Measurements from ENCODE around the gene NFKBIA.
A peak's percentile ranks its signal among the peaks of the same experiment; 100 is the strongest.
"Not testable (repeated sequence)": the region's sequence is repeated elsewhere in the genome, so short reads cannot be mapped to it uniquely, and the experiment has no call there.

The NFKBIA gene

GRCh38 chr14:35384455-35385041, 20.0 kb downstream of the NFKBIA start:
- in situ Hi-C loops (cut with HindIII; ENCODE audit: low pct_unique_long_range_greater_than_20kb, low sequenced_read_pairs), result no loop called here
- no peak for TF ChIP-seq JUND (IDR thresholded peaks at IDR 0.05; ENCODE audit: low read depth)
- DNase-seq (ENCODE audit: low read depth in 1 of 2, low spot score in 1 of 2), result no peak

DNA sequence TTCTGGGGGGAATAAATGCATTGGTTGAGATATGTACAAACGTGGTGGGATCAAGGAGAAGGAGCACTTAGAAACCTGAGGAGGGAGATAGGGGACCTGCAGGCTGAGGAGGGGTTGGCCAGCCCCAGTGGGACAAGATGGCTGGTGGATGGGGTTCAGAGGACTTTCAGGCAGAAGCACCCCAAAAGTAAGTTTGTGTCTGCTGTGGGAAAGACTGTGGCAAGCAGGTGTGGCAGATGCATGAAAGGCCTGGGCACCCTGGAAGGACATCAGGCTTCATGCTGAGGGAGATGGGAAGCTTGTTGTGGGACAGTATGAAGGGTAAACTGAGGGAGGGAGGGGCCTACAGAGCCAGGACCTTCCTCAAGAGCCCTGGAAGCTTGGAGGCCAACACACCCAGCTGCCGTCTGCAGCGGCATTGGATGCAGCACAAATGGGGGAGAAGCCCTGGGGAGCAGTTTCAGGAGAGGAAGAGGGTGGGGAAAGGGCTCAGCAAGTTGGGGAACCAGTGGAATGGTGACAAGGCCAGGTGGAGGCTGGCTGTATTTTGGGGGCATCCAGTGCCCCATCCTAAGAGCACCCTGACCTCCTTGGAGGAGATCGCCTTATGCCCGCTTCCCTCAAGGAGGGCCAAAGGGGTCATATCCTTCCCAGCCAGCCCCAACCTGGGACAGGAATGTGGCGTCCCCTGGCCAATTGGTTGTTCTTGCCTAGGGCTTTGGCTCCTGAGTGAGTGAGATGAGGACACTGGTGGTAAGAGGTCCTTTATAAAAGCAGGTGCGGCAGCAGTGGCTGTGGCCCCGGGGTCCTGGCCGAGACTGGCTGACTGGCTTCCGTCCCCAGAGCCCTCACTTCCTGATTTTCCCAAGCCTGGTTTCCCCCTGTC, 20.7 kb downstream of the NFKBIA start:
- in situ Hi-C loops (cut with HindIII; ENCODE audit: low pct_unique_long_range_greater_than_20kb, low sequenced_read_pairs), result no loop called here
- TF ChIP-seq JUND (IDR thresholded peaks at IDR 0.05; ENCODE audit: low read depth), result no peak
- DNase-seq (ENCODE audit: low read depth in 1 of 2, low spot score in 1 of 2), result no peak

DNA sequence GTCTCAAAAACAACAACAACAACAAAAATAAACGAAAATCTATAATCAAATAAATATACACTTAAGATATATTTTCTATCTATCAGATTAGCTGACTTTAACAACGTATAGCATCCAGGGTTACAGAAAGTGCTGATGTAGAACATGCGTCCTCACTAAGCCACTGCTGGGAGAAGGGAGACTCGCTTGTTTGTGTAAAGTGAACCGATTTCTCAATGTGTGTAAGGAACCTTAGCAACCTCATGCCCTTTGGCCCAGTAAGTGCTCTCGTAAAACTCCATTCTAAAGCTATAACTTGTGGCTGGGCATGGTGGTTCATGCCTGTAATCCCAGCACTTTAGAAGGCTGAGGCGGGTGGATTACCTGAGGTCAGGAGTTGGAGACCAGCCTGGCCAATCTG, 23.8 kb downstream of the NFKBIA start:
- peak in 1 of 2 experiments; percentile 54 for DNase-seq (ENCODE audit: low read depth in 1 of 2, low spot score in 1 of 2)
- no peak for TF ChIP-seq JUND (IDR thresholded peaks at IDR 0.05; ENCODE audit: low read depth)
- in situ Hi-C loops (cut with HindIII; ENCODE audit: low pct_unique_long_range_greater_than_20kb, low sequenced_read_pairs), result no loop called here

GRCh38 chr14:35379234-35379933, 25.2 kb downstream of the NFKBIA start:
- DNase-seq (ENCODE audit: low read depth in 1 of 2, low spot score in 1 of 2); in situ Hi-C loops (cut with HindIII; ENCODE audit: low pct_unique_long_range_greater_than_20kb, low sequenced_read_pairs): not testable (repeated sequence)

GRCh38 chr14:35378425-35379233, 25.9 kb downstream of the NFKBIA start:
- in situ Hi-C loops (cut with HindIII; ENCODE audit: low pct_unique_long_range_greater_than_20kb, low sequenced_read_pairs), result no loop called here
- no peak for DNase-seq (ENCODE audit: low read depth in 1 of 2, low spot score in 1 of 2)

DNA sequence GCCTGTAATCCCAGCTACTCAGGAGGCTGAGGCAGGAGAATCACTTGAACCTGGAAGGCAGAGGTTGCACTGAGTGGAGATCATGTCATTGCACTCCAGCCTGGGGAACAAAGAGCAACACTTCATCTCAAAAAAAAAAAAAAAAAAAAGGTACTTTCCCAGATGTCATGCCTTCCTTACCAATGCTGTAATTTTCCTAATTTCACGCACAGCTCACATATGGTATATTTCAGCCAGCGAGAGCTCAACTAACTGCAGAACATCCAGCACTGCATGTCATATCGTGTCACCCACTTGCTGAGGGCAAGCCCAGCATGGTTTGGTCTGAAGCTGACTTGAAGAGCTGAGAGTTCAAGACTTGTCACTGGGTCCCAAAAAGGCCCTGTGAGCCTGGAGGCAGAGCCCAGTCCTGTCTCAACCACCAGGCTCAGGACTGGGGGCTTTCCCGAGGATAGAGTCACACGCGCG, 29.0 kb downstream of the NFKBIA start:
- no peak for TF ChIP-seq JUND (IDR thresholded peaks at IDR 0.05; ENCODE audit: low read depth)
- in situ Hi-C loops (cut with HindIII; ENCODE audit: low pct_unique_long_range_greater_than_20kb, low sequenced_read_pairs), result no loop called here
- DNase-seq (ENCODE audit: low read depth in 1 of 2, low spot score in 1 of 2), result no peak

More at GRCh38 chr14:35378425-35379233, 25.9 kb downstream of the NFKBIA start:
- no peak for TF ChIP-seq JUND (IDR thresholded peaks at IDR 0.05; ENCODE audit: low read depth)

GRCh38 chr14:35374263-35374712, 30.3 kb downstream of the NFKBIA start:
- TF ChIP-seq JUND (IDR thresholded peaks at IDR 0.05; ENCODE audit: low read depth), result no peak
- in situ Hi-C loops (cut with HindIII; ENCODE audit: low pct_unique_long_range_greater_than_20kb, low sequenced_read_pairs), result no loop called here
- DNase-seq (ENCODE audit: low read depth in 1 of 2, low spot score in 1 of 2), result peak in 1 of 2 experiments; percentile 72

DNA sequence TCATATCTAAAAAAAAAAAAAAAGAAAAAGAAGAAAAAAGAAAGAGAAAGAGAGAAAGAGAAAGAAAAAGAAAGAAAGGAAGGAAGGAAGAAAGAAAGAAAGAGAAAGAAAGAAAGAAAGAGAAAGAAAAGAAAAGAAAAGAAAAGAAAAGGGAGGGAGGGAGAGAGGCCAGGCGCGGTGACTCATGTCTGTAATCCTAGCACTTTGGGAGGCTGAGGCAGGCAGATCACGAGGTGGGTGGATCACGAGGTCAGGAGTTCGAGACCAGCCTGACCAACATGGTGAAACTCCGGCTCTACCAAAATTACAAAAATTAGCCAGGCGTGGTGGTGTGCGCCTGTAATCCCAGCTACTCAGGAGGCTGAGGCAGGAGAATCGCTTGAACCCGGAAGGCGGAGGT, 31.3 kb downstream of the NFKBIA start:
- not testable (repeated sequence) for DNase-seq (ENCODE audit: low read depth in 1 of 2, low spot score in 1 of 2)

GRCh38 chr14:35370969-35371368, 33.6 kb downstream of the NFKBIA start:
- in situ Hi-C loops (cut with HindIII; ENCODE audit: low pct_unique_long_range_greater_than_20kb, low sequenced_read_pairs), result no loop called here
- DNase-seq (ENCODE audit: low read depth in 1 of 2, low spot score in 1 of 2), result no peak
- TF ChIP-seq JUND (IDR thresholded peaks at IDR 0.05; ENCODE audit: low read depth), result no peak

More for the DNA sequence above, 31.3 kb downstream of the NFKBIA start:
- in situ Hi-C loops (cut with HindIII; ENCODE audit: low pct_unique_long_range_greater_than_20kb, low sequenced_read_pairs), result not testable (repeated sequence)

GRCh38 chr14:35369701-35370191, 34.8 kb downstream of the NFKBIA start:
- TF ChIP-seq JUND (IDR thresholded peaks at IDR 0.05; ENCODE audit: low read depth), result no peak
- in situ Hi-C loops (cut with HindIII; ENCODE audit: low pct_unique_long_range_greater_than_20kb, low sequenced_read_pairs), result no loop called here
- peak in 1 of 2 experiments; percentile 58 for DNase-seq (ENCODE audit: low read depth in 1 of 2, low spot score in 1 of 2)

DNA sequence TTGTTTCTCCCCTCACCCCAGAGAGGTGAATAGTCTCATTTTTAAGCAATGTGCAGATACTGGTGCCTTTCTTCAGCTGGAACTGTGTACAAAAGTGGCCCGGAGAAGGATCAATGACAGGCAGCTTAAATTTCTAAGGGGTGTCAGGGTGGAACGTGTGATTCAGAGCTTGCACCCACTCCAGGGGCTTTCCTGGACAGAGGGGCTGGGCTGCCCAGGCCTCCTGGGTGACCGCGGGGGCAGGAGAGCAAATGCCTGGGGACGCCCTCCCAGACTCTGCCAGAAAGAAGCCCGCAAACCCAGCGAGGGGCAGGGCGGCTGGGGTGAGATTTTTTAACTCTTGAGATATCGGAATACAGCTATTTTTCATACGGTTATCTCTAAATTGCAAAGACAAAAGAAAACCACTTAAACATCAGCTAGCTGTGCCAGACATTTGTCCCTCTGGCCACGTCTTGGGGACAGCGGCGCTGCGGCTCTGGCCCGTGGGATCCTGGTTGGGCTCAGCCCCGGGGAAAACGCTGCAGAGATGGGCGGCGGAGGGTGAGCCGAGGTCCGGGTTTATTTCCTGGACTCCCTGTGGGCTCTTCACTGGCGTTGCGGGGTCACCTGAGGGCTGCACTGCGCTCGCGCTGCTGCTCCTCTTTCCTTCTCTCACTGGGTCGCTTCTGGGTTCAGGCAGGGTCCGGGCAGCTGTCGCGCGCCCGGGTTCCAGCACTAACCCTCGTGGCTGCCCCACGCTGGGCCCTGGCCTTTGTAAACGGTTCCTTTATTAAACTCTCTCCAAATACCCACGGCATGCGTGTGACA, 35.8 kb downstream of the NFKBIA start:
- no peak for DNase-seq (ENCODE audit: low read depth in 1 of 2, low spot score in 1 of 2)
- TF ChIP-seq JUND (IDR thresholded peaks at IDR 0.05; ENCODE audit: low read depth), result no peak
- in situ Hi-C loops (cut with HindIII; ENCODE audit: low pct_unique_long_range_greater_than_20kb, low sequenced_read_pairs), result no loop called here

Data from T47D (cell line).